GM12878 (cell line): ENCODE data around the gene COL5A1.

Source experiments
- BRCA1 ChIP-seq: IDR thresholded peaks from 2 replicates; pipeline ENCODE4 v1.6.1; 2011; ENCODE audit warnings: low read depth, low read length, improper control_type of control experiment
- CREB1 ChIP-seq: IDR thresholded peaks from 2 replicates; pipeline ENCODE4 v1.6.1; 2012; ENCODE audit warnings: low read depth, mild to moderate bottlenecking, inconsistent platforms
- CTCF ChIP-seq, 3 experiments: IDR thresholded peaks in 2 of 3; conservative IDR thresholded peaks in 1 of 3; 2 replicates each; pipeline ENCODE4 v1.5.1; 2011; ENCODE audit warnings: low read depth in 3 of 3, low read length in 3 of 3, mild to moderate bottlenecking in 3 of 3, control low read depth in 2 of 3, moderate library complexity in 2 of 3, inconsistent platforms in 1 of 3, mixed read lengths in 1 of 3; ENCODE audit not compliant: control insufficient read depth in 2 of 3, insufficient read depth in 1 of 3; ENCODE audit errors: extremely low read depth in 1 of 3
- EZH2 ChIP-seq: IDR thresholded peaks from 2 replicates; pipeline ENCODE4 v1.6.1; 2012; ENCODE audit warnings: low read depth, mild to moderate bottlenecking, control low read depth, inconsistent platforms, low read length, borderline replicate concordance; ENCODE audit not compliant: control insufficient read depth
- MLLT1 ChIP-seq: fragments of 450-650 bp; IDR thresholded peaks from 2 replicates; pipeline ENCODE4 v1.6.1; 2016; ENCODE audit warnings: mild to moderate bottlenecking
- POLR2A ChIP-seq: IDR thresholded peaks from 2 replicates; pipeline ENCODE4 v1.6.1; 2011; ENCODE audit warnings: low read depth, mild to moderate bottlenecking, low read length
- RAD51 ChIP-seq: fragments of 450-650 bp; IDR thresholded peaks from 2 replicates; pipeline ENCODE4 v1.6.1; 2016; ENCODE audit warnings: moderate library complexity, mild to moderate bottlenecking, inconsistent platforms
- SIN3A ChIP-seq: IDR thresholded peaks from 2 replicates; pipeline ENCODE4 v1.6.1; 2012; ENCODE audit warnings: low read depth, low read length, improper control_type of control experiment

GRCh38 chr9:134734270-134734669 is 92.7 kb downstream of the COL5A1 start:
- TF ChIP-seq CTCF (IDR thresholded peaks at IDR 0.05 in 2 of 3, conservative IDR thresholded peaks at IDR 0.05 in 1 of 3; ENCODE audit: control insufficient read depth in 2 of 3, extremely low read depth in 1 of 3, insufficient read depth in 1 of 3, low read depth in 3 of 3, low read length in 3 of 3) (no peak), CREB1 (no peak), SIN3A (no peak), EZH2 (no peak), POLR2A (no peak), BRCA1 (no peak), MLLT1 (no peak), RAD51 (no peak)
